ENCODE data around the gene KIN. TPM values are rescaled to one million over a fixed set of nuclear protein-coding genes. Genes with fewer than 3 reads are reported as not detected.

KIN gene
- total RNA-seq, 2 experiments from 2014 or later, result 6.5 to 8.6 TPM

DNA sequence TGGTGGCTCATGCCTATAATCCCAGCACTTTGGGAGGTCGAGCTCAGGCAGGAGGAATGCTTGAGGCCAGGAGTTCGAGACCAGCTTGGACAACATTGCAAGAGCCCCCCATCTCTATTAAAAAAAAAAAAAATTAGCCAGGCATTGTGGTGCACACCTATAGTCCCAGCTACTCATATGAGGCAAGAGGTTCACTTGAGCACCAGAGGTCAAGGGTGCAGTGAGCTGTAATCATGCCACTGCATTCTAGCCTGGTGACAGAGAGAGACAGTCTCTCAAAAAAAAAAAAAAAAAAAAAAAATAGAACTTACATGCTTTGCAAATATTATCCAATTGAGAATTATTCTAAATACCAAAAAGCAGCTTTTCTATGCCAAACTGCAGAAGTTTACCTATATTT lies 11.0 kb downstream of the KIN start:
- ATAC-seq (ENCODE audit: poor library complexity) (no peak), DNase-seq (no peak)
- Histone ChIP-seq H3K27ac (ENCODE audit: low read depth in 1 of 2, low read length in 2 of 2) (no peak overlapping the region), H3K27me3 (ENCODE audit: control insufficient read depth in 1 of 2, insufficient read depth in 2 of 2, low read length in 2 of 2) (no peaks in the 10 kb centered on the region), H3K4me1 (ENCODE audit: insufficient read depth, low read length) (no peaks in the 10 kb centered on the region), H3K4me3 (ENCODE audit: low read length) (no peak overlapping the region), H3K36me3 (ENCODE audit: insufficient read depth, low read length) (peaks cover 69% of the 10 kb centered on the region), H3K9me3 (ENCODE audit: control insufficient read depth in 1 of 2, insufficient read depth in 1 of 2, low read length in 2 of 2) (no peaks in the 10 kb centered on the region)
- Mint-ChIP-seq H3K4me3 (no peak overlapping the region), H3K27ac (no peak overlapping the region), H3K36me3 (ENCODE audit: low read depth) (peaks cover 85% of the 10 kb centered on the region), H3K9me3 (no peaks in the 10 kb centered on the region), H3K4me1 (ENCODE audit: low read depth) (no peaks in the 10 kb centered on the region), H3K27me3 (no peaks in the 10 kb centered on the region)
- TF ChIP-seq, protein P1, sequence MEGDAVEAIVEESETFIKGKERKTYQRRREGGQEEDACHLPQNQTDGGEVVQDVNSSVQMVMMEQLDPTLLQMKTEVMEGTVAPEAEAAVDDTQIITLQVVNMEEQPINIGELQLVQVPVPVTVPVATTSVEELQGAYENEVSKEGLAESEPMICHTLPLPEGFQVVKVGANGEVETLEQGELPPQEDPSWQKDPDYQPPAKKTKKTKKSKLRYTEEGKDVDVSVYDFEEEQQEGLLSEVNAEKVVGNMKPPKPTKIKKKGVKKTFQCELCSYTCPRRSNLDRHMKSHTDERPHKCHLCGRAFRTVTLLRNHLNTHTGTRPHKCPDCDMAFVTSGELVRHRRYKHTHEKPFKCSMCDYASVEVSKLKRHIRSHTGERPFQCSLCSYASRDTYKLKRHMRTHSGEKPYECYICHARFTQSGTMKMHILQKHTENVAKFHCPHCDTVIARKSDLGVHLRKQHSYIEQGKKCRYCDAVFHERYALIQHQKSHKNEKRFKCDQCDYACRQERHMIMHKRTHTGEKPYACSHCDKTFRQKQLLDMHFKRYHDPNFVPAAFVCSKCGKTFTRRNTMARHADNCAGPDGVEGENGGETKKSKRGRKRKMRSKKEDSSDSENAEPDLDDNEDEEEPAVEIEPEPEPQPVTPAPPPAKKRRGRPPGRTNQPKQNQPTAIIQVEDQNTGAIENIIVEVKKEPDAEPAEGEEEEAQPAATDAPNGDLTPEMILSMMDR (IDR thresholded peaks at IDR 0.05), result no peak
- intact Hi-C loops (cut with DNase I, micrococcal nuclease), result no loop called here
- ChIA-PET POLR2A (interaction anchor here (0.6 to 2.4 kb wide), 2 partner anchors 11 to 657 kb away, joined by 3 to 7 read pairs; partner anchors contain the start of genes ATP5F1C and KIN), CTCF (no interaction called here)

GRCh38 chr10:7773845-7774801 lies 13.7 kb downstream of the KIN start:
- Mint-ChIP-seq H3K4me1 (ENCODE audit: low read depth) (no peaks in the 10 kb centered on the region), H3K36me3 (ENCODE audit: low read depth) (peaks cover 86% of the 10 kb centered on the region), H3K9me3 (no peaks in the 10 kb centered on the region), H3K27me3 (no peaks in the 10 kb centered on the region), H3K27ac (no peak overlapping the region), H3K4me3 (no peak overlapping the region)
- H3K27me3 ChIP-seq (ENCODE audit: control insufficient read depth in 1 of 2, insufficient read depth in 2 of 2, low read length in 2 of 2), result no peaks in the 10 kb centered on the region
- peaks cover 61% of the 10 kb centered on the region for H3K36me3 ChIP-seq (ENCODE audit: insufficient read depth, low read length)
- intact Hi-C loops (cut with DNase I, micrococcal nuclease), result no loop called here
- ChIA-PET POLR2A (interaction anchor here (1.1 kb wide), 1 partner anchor 14 kb away, joined by 4 read pairs; the partner anchor contains the start of genes ATP5F1C and KIN), CTCF (no interaction called here)
- H3K4me1 ChIP-seq (ENCODE audit: insufficient read depth, low read length), result no peaks in the 10 kb centered on the region
- TF ChIP-seq, protein P1 (IDR thresholded peaks at IDR 0.05), result no peak
- no peak for ATAC-seq (ENCODE audit: poor library complexity)
- H3K27ac ChIP-seq (ENCODE audit: low read depth in 1 of 2, low read length in 2 of 2), result no peak overlapping the region
- H3K9me3 ChIP-seq (ENCODE audit: control insufficient read depth in 1 of 2, insufficient read depth in 1 of 2, low read length in 2 of 2), result no peaks in the 10 kb centered on the region
- no peak for DNase-seq
- no peak overlapping the region for H3K4me3 ChIP-seq (ENCODE audit: low read length)

GRCh38 chr10:7768417-7768816 lies 19.4 kb downstream of the KIN start:
- peaks cover 69% of the 10 kb centered on the region for H3K36me3 ChIP-seq (ENCODE audit: insufficient read depth, low read length)
- no peak overlapping the region for H3K4me3 ChIP-seq (ENCODE audit: low read length)
- no peak for ATAC-seq (ENCODE audit: poor library complexity)
- no peaks in the 10 kb centered on the region for H3K27me3 ChIP-seq (ENCODE audit: control insufficient read depth in 1 of 2, insufficient read depth in 2 of 2, low read length in 2 of 2)
- no peak overlapping the region for H3K27ac ChIP-seq (ENCODE audit: low read depth in 1 of 2, low read length in 2 of 2)
- H3K36me3 Mint-ChIP-seq (ENCODE audit: low read depth), result peaks cover 95% of the 10 kb centered on the region
- no peak overlapping the region for H3K4me3 Mint-ChIP-seq
- no peak for DNase-seq
- intact Hi-C loops (cut with DNase I, micrococcal nuclease), result no loop called here
- H3K4me1 ChIP-seq (ENCODE audit: insufficient read depth, low read length), result no peaks in the 10 kb centered on the region
- no peaks in the 10 kb centered on the region for H3K4me1 Mint-ChIP-seq (ENCODE audit: low read depth)
- no peak overlapping the region for H3K27ac Mint-ChIP-seq
- no peaks in the 10 kb centered on the region for H3K9me3 Mint-ChIP-seq
- H3K27me3 Mint-ChIP-seq, result no peaks in the 10 kb centered on the region
- no peaks in the 10 kb centered on the region for H3K9me3 ChIP-seq (ENCODE audit: control insufficient read depth in 1 of 2, insufficient read depth in 1 of 2, low read length in 2 of 2)
- POLR2A ChIA-PET, result no interaction called here
- TF ChIP-seq, protein P1 (IDR thresholded peaks at IDR 0.05), result no peak
- CTCF ChIA-PET, result no interaction called here

Data from CD4-positive, alpha-beta T cell (primary cell).